ENCODE measurements around the gene CREB3L1. TPM values are rescaled to one million over a fixed set of nuclear protein-coding genes. Genes with fewer than 3 reads are reported as not detected.

Gene CREB3L1
- total RNA-seq, 1 donor from 2014 or later = 11.4 TPM

GRCh38 chr11:46361283-46362155 lies 84.1 kb downstream of the CREB3L1 start:
- peaks cover 9 to 21% of the 10 kb centered on the region in 2 donors for H3K4me1 ChIP-seq
- DNase-seq (ENCODE audit: low spot score in 2 of 2) = no peak
- peak overlapping the region; percentile 74 to 82 for H3K27ac ChIP-seq
- no peaks in the 10 kb centered on the region for H3K27me3 ChIP-seq
- H3K9me3 ChIP-seq = no peaks in the 10 kb centered on the region
- intact Hi-C loops (cut with DNase I) = no loop called here
- TF ChIP-seq CTCF (IDR thresholded peaks at IDR 0.05) = no peak
- no peaks in the 10 kb centered on the region for H3K36me3 ChIP-seq
- H3K4me3 ChIP-seq = peak overlapping the region; percentile 35 to 57

- DNase-seq (ENCODE audit: low spot score in 2 of 2) = no peak
- Histone ChIP-seq H3K36me3 (no peaks in the 10 kb centered on the region), H3K9me3 (no peaks in the 10 kb centered on the region), H3K4me3 (peak overlapping the region in 1 of 2 donors; percentile 57), H3K27ac (peak overlapping the region; percentile 74 to 82), H3K27me3 (no peaks in the 10 kb centered on the region), H3K4me1 (peaks cover 13 to 26% of the 10 kb centered on the region in 2 donors)
- no peak for TF ChIP-seq CTCF (IDR thresholded peaks at IDR 0.05)
- intact Hi-C loops (cut with DNase I) = no loop called here
These were observed 84.9 kb downstream of the CREB3L1 start for GRCh38 chr11:46362156-46363030.

- Histone ChIP-seq H3K27ac (peak overlapping the region; percentile 49 to 82), H3K4me1 (peaks cover 14 to 27% of the 10 kb centered on the region in 2 donors), H3K4me3 (no peak overlapping the region), H3K9me3 (no peaks in the 10 kb centered on the region), H3K27me3 (no peaks in the 10 kb centered on the region), H3K36me3 (peaks cover 0 to 2% of the 10 kb centered on the region in 2 donors)
- intact Hi-C loops (cut with DNase I) = no loop called here
- DNase-seq (ENCODE audit: low spot score in 2 of 2) = peak in 1 of 2 donors; percentile 40
- TF ChIP-seq CTCF (IDR thresholded peaks at IDR 0.05) = no peak
These were observed 85.6 kb downstream of the CREB3L1 start for GRCh38 chr11:46363031-46363407.

- no peak overlapping the region for H3K4me3 ChIP-seq
- H3K36me3 ChIP-seq = peaks cover 0 to 7% of the 10 kb centered on the region in 2 donors
- no peaks in the 10 kb centered on the region for H3K27me3 ChIP-seq
- intact Hi-C loops (cut with DNase I) = no loop called here
- H3K4me1 ChIP-seq = peaks cover 14 to 27% of the 10 kb centered on the region in 2 donors
- H3K9me3 ChIP-seq = no peaks in the 10 kb centered on the region
- no peak for DNase-seq (ENCODE audit: low spot score in 2 of 2)
- peak overlapping the region; percentile 49 to 82 for H3K27ac ChIP-seq
- no peak for TF ChIP-seq CTCF (IDR thresholded peaks at IDR 0.05)
These were observed 86.1 kb downstream of the CREB3L1 start for GRCh38 chr11:46363455-46364005.

GRCh38 chr11:46364056-46364455 lies 86.6 kb downstream of the CREB3L1 start:
- intact Hi-C loops (cut with DNase I) = no loop called here
- Histone ChIP-seq H3K36me3 (peaks cover 0 to 8% of the 10 kb centered on the region in 2 donors), H3K4me1 (peaks cover 14 to 27% of the 10 kb centered on the region in 2 donors), H3K27me3 (no peaks in the 10 kb centered on the region), H3K27ac (no peak overlapping the region), H3K4me3 (no peak overlapping the region), H3K9me3 (no peaks in the 10 kb centered on the region)
- no peak for DNase-seq (ENCODE audit: low spot score in 2 of 2)
- no peak for TF ChIP-seq CTCF (IDR thresholded peaks at IDR 0.05)
